GM21381 (cell line): ENCODE measurements around the gene KATNAL1.

Experiments
- ATAC-seq: cut with Tn5 transposase; IDR thresholded peaks from one replicate; pipeline ENCODE4 v1.9.1; 2021; ENCODE audit warnings: mild to moderate bottlenecking, moderate library complexity; ENCODE audit not compliant: unreplicated experiment

KATNAL1 gene

GRCh38 chr13:30307194-30307970, at the start of gene KATNAL1:
TSS of gene KATNAL1 (minus strand) at chr13:30307551. CDS start at chr13:30283777, 23,774 bp downstream.
- peak; percentile 57 for ATAC-seq

GRCh38 chr13:30355839-30356238, 48.5 kb upstream of the KATNAL1 start:
- no peak for ATAC-seq

GRCh38 chr13:30355384-30355699, 48.0 kb upstream of the KATNAL1 start:
- no peak for ATAC-seq

- ATAC-seq: no peak
These were observed 47.4 kb upstream of the KATNAL1 start for GRCh38 chr13:30354493-30355383.

GRCh38 chr13:30353471-30354215, 46.3 kb upstream of the KATNAL1 start:
- no peak for ATAC-seq

GRCh38 chr13:30353060-30353459, 45.7 kb upstream of the KATNAL1 start:
- no peak for ATAC-seq

GRCh38 chr13:30352121-30352520, 44.8 kb upstream of the KATNAL1 start:
- ATAC-seq: no peak

GRCh38 chr13:30346789-30347167, 39.4 kb upstream of the KATNAL1 start:
- ATAC-seq: peak; percentile 37

GRCh38 chr13:30346153-30346788, 38.9 kb upstream of the KATNAL1 start:
- ATAC-seq: peak; percentile 93

- ATAC-seq: no peak
These were observed 38.2 kb upstream of the KATNAL1 start for GRCh38 chr13:30345426-30346100.

GRCh38 chr13:30341815-30342570, 34.6 kb upstream of the KATNAL1 start:
- ATAC-seq: no peak

- ATAC-seq: no peak
These were observed 33.2 kb upstream of the KATNAL1 start for GRCh38 chr13:30340331-30341250.

- ATAC-seq: no peak
These were observed 32.5 kb upstream of the KATNAL1 start for GRCh38 chr13:30339738-30340330.

- no peak for ATAC-seq
These were observed 31.6 kb upstream of the KATNAL1 start for GRCh38 chr13:30338952-30339351.

- ATAC-seq: no peak
These were observed 31.0 kb upstream of the KATNAL1 start for GRCh38 chr13:30338331-30338851.

- no peak for ATAC-seq
These were observed 29.8 kb upstream of the KATNAL1 start for GRCh38 chr13:30337061-30337610.

- ATAC-seq: no peak
These were observed 27.5 kb upstream of the KATNAL1 start for GRCh38 chr13:30334663-30335386.
